Choroid plexus epithelial cell (primary cell): ENCODE results near the gene NPAS4.

Experiments used
- DNase-seq: peaks from one replicate; pipeline ENCODE4 v3.0.0-alpha.2; 2010; ENCODE audit warnings: low read depth
- H3K4me3 ChIP-seq: 2 replicates; pipeline ENCODE4 v1.5.1; 2011; ENCODE audit warnings: low read depth, mild to moderate bottlenecking, control low read depth, low read length, moderate library complexity
- CTCF ChIP-seq: conservative IDR thresholded peaks from 2 replicates; pipeline ENCODE4 v1.5.1; 2011; ENCODE audit warnings: low read depth, mild to moderate bottlenecking, control low read depth, inconsistent platforms, low read length, moderate library complexity

The NPAS4 gene

GRCh38 chr11:66473608-66474515 lies 53.0 kb downstream of the NPAS4 start:
- no peak for DNase-seq
- no peak for TF ChIP-seq CTCF
- no peak overlapping the region for H3K4me3 ChIP-seq

DNA sequence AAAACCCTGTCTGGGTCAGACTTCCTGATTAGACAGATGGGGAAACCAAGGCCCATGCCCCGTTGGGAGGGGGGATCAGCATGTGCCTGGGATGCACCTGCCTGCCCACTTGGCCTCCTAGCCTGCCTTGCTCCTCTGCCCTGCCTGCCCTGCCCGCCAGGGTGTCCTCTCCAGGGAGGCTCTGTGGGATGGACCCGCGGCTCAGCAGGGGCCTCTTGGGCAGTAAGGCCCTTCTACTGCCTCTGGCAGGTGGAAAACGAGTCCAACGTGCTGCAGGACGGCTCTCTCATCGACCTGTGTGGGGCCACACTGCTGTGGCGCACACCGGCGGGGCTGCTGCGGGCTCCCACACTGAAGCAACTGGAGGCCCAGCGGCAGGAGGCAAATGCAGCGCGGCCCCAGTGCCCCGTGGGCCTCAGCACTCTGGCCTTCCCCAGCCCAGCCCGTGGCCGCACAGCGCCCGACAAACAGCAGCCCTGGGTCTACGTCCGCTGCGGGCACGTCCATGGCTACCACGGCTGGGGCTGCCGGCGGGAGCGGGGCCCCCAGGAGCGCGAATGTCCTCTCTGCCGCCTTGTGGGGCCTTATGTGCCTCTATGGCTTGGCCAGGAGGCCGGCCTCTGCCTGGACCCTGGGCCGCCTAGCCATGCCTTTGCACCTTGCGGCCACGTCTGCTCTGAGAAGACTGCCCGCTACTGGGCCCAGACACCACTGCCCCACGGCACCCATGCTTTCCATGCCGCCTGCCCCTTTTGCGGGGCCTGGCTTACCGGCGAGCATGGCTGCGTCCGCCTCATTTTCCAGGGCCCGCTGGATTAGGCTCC lies 54.7 kb downstream of the NPAS4 start:
- TF ChIP-seq CTCF, result no peak
- DNase-seq, result no peak
- no peak overlapping the region for H3K4me3 ChIP-seq
